Measurements from ENCODE around the gene NLK. TPM values are rescaled to one million over a fixed set of nuclear protein-coding genes. Genes with fewer than 3 reads are reported as not detected.

Gene NLK
- total RNA-seq, 4 donors from 2014 or later, result 6.2 to 40.5 (median 29.9) TPM

- TF ChIP-seq POLR2A (IDR thresholded peaks at IDR 0.05) (no peak), EP300 (IDR thresholded peaks at IDR 0.05; ENCODE audit: low read depth) (no peak), CTCF (IDR thresholded peaks at IDR 0.05) (no peak), POLR2AphosphoS5 (IDR thresholded peaks at IDR 0.05) (no peak)
- in situ Hi-C loops (cut with MboI; ENCODE audit: low pct_ligation_motif_present in 1 of 4, low pct_unique_long_range_greater_than_20kb in 1 of 4, low sequenced_read_pairs in 3 of 4) (loop anchor here in 1 of 4 donors (25.0 kb wide), 1 partner anchor 154 kb away; the partner anchor contains the start of gene NLK), intact Hi-C loops (cut with DNase I; ENCODE audit: low total_unique reads) (no loop called here)
- Histone ChIP-seq H3K4me3 (no peak overlapping the region), H3K9me3 (no peaks in the 10 kb centered on the region), H3K27me3 (no peaks in the 10 kb centered on the region), H3K36me3 (peaks cover 0 to 13% (median 2%) of the 10 kb centered on the region in 4 donors), H3K27ac (no peak overlapping the region), H3K4me1 (no peaks in the 10 kb centered on the region)
- WGBS, 2 donors (ENCODE audit: low coverage in 1 of 2), result 91 to 98% methylated on average over 8 of the region's 8 CpGs
- DNase-seq, result no peak
These were observed 148.5 kb downstream of the NLK start for GRCh38 chr17:28191018-28191417.

- TF ChIP-seq POLR2AphosphoS5 (IDR thresholded peaks at IDR 0.05), result no peak
- no peak for TF ChIP-seq POLR2A (IDR thresholded peaks at IDR 0.05)
- no peak for TF ChIP-seq EP300 (IDR thresholded peaks at IDR 0.05; ENCODE audit: low read depth)
- TF ChIP-seq CTCF (IDR thresholded peaks at IDR 0.05), result no peak
- no peak overlapping the region for H3K27ac ChIP-seq
- 45 to 51% methylated on average over 2 to 3 of the region's 3 CpGs for WGBS, 2 donors (ENCODE audit: low coverage in 1 of 2)
- in situ Hi-C loops (cut with MboI; ENCODE audit: low pct_ligation_motif_present in 1 of 4, low pct_unique_long_range_greater_than_20kb in 1 of 4, low sequenced_read_pairs in 3 of 4) (loop anchor here in 1 of 4 donors (25.0 kb wide), 1 partner anchor 156 kb away; the partner anchor contains the start of gene NLK), intact Hi-C loops (cut with DNase I; ENCODE audit: low total_unique reads) (no loop called here)
- H3K4me3 ChIP-seq, result no peak overlapping the region
- no peaks in the 10 kb centered on the region for H3K27me3 ChIP-seq
- H3K36me3 ChIP-seq, result peaks cover 0 to 17% (median 0%) of the 10 kb centered on the region in 4 donors
- H3K9me3 ChIP-seq, result no peaks in the 10 kb centered on the region
- DNase-seq, result peak; percentile 21
- no peaks in the 10 kb centered on the region for H3K4me1 ChIP-seq
These were observed 150.8 kb downstream of the NLK start for GRCh38 chr17:28193241-28193640.

GRCh38 chr17:28194382-28194781 is 151.9 kb downstream of the NLK start:
- TF ChIP-seq POLR2AphosphoS5 (IDR thresholded peaks at IDR 0.05), result no peak
- no peak for TF ChIP-seq POLR2A (IDR thresholded peaks at IDR 0.05)
- no peak for TF ChIP-seq CTCF (IDR thresholded peaks at IDR 0.05)
- no peak for TF ChIP-seq EP300 (IDR thresholded peaks at IDR 0.05; ENCODE audit: low read depth)
- intact Hi-C loops (cut with DNase I; ENCODE audit: low total_unique reads), result no loop called here
- Histone ChIP-seq H3K9me3 (no peaks in the 10 kb centered on the region), H3K27me3 (no peaks in the 10 kb centered on the region), H3K27ac (no peak overlapping the region), H3K4me3 (no peak overlapping the region), H3K4me1 (no peaks in the 10 kb centered on the region), H3K36me3 (peaks cover 0 to 15% (median 0%) of the 10 kb centered on the region in 4 donors)
- in situ Hi-C loops (cut with MboI; ENCODE audit: low pct_ligation_motif_present in 1 of 4, low pct_unique_long_range_greater_than_20kb in 1 of 4, low sequenced_read_pairs in 3 of 4), result loop anchor here in 1 of 4 donors (25.0 kb wide), 1 partner anchor 157 kb away; the partner anchor contains the start of gene NLK
- DNase-seq, result no peak

- Histone ChIP-seq H3K27me3 (no peaks in the 10 kb centered on the region), H3K36me3 (peaks cover 0 to 13% (median 0%) of the 10 kb centered on the region in 4 donors), H3K4me3 (no peak overlapping the region), H3K27ac (no peak overlapping the region), H3K4me1 (no peaks in the 10 kb centered on the region), H3K9me3 (no peaks in the 10 kb centered on the region)
- WGBS, 2 donors (ENCODE audit: low coverage in 1 of 2), result 93 to 94% methylated on average over 1 of the region's 1 CpG
- in situ Hi-C loops (cut with MboI; ENCODE audit: low pct_ligation_motif_present in 1 of 4, low pct_unique_long_range_greater_than_20kb in 1 of 4, low sequenced_read_pairs in 3 of 4), result loop anchor here in 1 of 4 donors (25.0 kb wide), 1 partner anchor 159 kb away; the partner anchor contains the start of gene NLK
- no peak for TF ChIP-seq POLR2A (IDR thresholded peaks at IDR 0.05)
- no peak for TF ChIP-seq EP300 (IDR thresholded peaks at IDR 0.05; ENCODE audit: low read depth)
- TF ChIP-seq CTCF (IDR thresholded peaks at IDR 0.05), result no peak
- TF ChIP-seq POLR2AphosphoS5 (IDR thresholded peaks at IDR 0.05), result no peak
- DNase-seq, result no peak
- intact Hi-C loops (cut with DNase I; ENCODE audit: low total_unique reads), result no loop called here
These were observed 154.2 kb downstream of the NLK start for GRCh38 chr17:28196636-28197035.

Measured in transverse colon (tissue), 4 donors.